ENCODE data around the gene SPG11.
"Not testable (repeated sequence)": the region's sequence is repeated elsewhere in the genome, so short reads cannot be mapped to it uniquely, and the experiment has no call there.

DNA sequence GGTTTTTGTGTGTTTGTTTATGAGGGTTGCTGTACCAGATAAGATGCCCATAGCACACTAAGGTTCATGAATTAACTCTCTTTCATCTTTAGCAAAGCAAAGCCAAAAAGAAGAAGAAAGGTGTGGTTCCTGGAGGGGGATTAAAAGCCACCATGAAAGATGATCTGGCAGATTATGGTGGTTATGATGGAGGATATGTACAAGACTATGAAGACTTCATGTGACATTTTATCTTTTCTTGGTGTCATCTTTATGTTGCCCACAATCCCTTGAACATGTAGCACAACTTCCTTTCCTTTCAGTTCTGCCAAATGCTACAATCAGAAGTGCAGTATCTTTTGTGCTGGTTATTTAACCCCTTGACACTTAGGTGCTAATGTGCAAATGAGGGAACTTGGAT, 102.5 kb downstream of the SPG11 start:
- not testable (repeated sequence) for TF ChIP-seq PCBP1 (IDR thresholded peaks at IDR 0.05; ENCODE audit: borderline replicate concordance, low read depth, low read length); ZNF468 (CRISPR knock-in tag; IDR thresholded peaks at IDR 0.05); MAZ (IDR thresholded peaks at IDR 0.05; ENCODE audit: borderline replicate concordance, low read depth, low read length); MAZ (CRISPR knock-in tag; IDR thresholded peaks at IDR 0.05; ENCODE audit: low read depth)
